ENCODE results near the gene SSTR4.
A peak's percentile ranks its signal among the peaks of the same experiment; 100 is the strongest.

SSTR4 gene

DNA sequence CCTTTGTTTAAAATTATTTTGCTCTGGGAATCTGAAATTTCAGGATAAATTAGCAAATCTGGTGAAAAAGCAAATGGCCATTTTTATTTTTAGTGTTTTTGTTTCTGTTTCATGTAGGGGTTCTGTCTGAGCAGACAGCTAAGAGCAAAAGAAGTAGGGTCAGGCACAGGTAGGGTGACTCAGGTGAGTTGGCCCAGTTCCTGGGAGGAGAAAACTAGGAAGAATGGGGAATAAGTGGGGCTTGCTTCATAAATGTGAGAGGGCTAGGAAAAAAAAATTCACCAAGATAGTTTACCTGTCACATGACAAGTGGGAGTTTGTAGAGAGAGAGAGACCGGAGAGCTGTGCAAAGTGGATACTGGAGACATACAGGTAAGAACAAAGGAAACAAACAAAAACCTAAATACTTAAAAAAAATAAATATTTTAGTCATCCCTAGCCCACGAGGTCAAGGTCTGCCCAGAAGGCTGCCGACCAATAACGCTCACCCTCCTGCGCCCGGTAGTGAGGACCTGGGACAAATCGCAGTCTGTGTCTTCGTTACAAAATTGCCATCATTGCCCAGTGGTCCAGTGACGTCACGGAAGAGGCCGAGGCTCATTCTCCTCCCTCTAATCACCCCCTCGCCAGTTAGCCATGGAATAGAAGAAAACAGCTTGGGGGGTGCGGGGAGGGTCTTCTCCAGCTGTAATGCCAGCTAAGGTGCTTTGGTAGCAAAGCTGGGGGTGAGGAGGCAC is 12.1 kb downstream of the SSTR4 start:
- no peak for DNase-seq

DNA sequence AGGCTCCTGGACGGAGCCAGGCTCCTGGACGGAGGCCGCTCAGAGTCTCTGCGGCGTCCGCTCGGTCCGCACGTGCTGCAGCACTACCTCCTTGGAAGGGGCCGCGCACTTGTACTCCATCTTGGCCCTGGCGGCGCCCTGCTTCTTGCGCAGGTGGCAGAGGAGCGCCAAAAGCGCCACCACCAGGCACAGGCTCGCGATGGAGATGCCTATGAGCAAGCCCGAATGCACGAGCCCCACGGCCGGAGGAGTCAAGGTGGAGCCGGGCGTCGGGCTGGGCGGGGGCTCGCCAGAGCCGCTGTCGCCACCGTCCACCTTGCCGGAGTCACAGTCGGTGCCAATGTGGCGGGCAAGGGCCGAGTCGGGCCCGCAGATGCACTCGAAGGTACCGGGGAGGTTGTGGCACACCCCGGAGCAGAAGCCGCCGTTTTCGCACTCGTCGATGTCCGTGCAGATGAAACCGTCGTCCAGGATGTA is 12.7 kb downstream of the SSTR4 start:
- DNase-seq: peak; percentile 25

DNA sequence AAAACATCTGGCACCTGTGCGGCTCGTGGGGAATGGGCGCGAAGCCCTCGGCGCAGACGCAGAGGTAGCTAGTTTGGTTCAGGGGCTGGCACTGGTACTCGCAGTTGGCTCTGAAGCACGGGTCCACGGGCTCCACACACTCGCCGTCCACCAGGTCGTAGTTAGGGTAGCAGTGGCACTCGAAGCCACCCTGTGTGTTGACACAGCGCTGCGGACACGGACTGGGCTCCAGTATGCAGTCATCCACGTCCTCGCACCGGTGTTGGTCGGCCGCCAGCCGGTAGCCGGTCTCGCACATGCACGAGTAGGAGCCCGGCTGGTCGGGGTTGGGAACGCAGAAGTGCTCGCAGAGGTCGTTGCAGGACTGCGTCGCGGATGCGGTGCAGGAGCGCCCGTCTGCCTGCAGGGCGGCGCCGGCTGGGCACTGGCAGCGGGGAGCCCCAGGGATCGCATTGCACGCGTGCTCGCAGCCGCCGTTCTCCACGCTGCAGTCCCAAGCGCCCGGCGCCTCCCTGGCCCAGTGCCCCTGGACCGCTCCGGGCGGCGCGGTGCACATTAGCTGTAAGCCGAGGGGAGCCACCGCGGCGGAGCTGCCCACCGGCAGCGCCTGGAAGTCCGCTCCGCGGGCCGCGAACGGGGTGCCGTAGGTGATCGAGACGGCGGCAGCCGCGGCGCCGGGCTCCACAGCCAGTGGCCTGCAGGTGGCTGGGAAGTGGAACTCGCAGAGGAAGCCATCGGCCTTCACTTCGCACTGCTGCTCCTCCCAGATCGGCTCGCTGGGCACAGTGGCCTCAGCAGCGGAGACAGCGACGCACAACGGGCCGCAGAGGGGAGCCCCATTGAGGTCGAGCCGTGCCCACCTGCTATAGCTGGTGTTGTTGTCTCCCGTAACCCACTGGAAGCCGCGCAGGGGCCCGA is 13.4 kb downstream of the SSTR4 start:
- DNase-seq: peak; percentile 55

- peak; percentile 70 for DNase-seq
Observed at GRCh38 chr20:23049201-23050075, 14.3 kb downstream of the SSTR4 start, which contains the start of gene THBD. Gene THBD (minus strand): TSS chr20:23049672. CDS start chr20:23049504, 168 bp downstream.

DNA sequence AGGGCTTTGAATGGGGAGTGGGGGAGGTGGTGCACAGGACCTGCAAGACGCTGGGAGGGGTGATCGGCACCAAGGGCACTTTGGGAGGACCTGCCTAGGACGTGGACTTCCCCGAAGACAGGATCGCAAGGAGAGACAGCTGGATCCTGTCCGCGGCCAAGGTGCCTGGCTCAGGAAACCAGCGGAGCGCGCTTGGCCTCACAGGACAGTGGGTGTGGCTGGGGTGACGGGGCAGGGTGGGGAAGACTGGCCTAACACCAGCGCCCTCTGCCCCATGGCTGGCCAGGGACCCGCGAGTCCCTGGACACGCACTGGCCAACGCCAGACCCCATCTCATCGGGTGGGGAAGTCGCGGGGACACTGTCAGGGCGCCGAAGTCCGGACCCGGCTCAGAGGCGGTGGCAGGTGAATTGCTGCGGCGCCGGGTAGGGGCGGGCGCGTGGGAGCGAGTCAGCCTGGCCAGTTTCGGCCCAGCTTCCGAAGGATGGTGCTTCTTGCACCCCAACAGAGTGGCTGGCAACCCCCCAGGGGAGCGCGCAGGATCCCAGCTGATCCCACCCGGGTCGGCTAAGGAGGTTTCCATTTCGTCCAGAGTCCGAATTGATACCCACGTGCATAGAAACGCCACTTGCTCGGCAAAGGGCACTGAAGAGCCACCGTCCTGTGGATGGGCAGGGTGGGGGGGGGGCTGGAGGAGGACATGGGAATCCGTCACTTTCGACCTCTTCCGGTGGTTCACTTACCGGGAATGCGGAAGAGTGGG is 15.1 kb downstream of the SSTR4 start:
- peak; percentile 57 for DNase-seq

DNA sequence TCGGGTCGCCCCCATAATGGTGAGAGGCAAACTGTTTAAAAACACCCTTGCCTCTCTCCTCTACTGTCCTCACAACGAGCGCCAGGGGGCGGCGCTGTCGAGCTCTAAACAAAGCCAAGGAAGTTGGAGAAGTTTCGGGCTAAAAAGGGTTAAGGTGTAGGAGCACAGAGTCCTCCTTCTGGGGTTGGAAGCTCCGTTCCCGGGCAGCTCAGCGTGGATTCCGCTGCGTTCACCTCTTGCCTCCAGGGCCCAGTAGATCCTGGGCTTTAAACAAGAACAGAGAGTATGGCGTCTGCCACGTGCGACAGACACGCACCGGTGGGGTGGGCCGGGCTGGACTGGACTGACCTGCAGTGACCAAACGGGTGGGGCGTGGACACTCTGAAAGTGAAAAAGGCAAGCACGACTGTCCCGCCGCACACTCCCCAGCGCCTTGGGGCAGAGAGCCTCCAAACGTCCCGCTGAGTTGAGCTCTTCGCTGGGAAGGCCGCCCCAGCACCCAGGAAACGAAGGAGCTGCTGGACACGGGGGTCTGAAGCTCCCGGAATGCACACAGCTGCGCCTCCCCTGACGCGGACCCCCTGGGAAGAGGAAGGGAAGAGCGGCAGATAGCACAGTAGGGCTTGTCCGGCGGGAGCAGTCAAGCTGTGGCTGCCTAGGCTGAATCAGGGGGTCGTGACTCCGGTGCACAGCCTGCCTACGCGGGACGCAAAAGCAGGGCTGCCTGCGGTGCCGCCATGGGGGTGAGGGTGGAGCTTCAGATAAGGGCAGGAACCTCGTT is 15.9 kb downstream of the SSTR4 start:
- peak; percentile 85 for DNase-seq

- DNase-seq: no peak
Observed at GRCh38 chr20:23052904-23053303, 17.8 kb downstream of the SSTR4 start.

DNA sequence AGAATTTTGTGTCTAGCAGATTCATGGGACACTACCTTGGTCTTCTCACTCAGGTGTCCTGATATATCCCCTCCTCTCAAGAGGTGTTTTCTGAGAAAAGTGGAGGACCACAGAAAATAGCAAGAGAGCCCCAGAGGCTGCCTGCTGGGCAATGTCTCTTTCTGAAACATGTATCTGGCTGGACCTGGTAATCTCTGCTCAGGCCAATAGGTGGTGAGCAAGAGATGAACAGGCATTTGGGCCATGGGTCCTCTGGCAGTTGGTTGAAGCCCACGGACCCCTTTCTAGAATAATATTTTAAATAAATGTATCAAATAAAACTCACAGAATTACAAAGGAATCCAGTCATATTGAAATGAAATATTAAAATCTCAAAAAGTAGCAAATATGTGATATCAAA is 23.1 kb downstream of the SSTR4 start:
- DNase-seq: no peak

DNA sequence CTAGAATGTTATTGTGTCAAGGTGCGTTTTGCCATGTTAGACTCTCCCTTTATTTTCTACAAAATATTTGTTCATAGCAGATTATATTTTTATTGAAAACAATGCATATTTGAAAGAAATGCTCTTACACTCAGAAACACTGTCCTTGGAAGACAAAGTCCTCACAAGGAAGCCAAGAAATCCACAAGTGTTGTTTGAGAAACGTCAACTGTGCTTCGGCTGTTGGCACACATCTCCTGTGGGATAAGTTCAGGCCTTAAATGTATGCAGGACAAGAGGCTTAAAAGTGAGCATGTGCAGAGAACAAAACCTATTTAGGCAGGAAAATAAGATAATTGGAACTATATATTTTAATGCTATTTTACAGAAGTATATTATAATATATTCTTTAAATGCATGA is 23.9 kb downstream of the SSTR4 start:
- DNase-seq: no peak

DNA sequence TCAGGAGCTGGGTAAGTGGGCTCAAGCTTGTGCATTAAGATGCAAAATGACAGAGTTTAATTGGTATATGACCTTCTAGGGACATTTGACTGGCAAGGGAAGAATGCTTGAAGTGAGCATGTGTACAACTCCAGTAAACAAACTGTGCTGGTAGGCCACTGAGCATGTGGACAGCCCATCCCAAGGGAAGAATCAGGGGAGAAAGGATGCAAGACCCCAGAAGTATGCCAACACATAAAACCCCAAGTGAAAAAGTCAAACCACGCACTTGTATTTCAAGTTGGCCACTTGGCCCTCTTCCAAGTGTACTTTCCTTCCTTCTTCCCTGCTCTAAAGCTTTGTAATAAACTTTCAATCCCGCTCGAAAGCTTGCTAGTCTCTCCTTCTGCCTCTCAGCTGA is 24.7 kb downstream of the SSTR4 start:
- no peak for DNase-seq

- DNase-seq: no peak
Observed at GRCh38 chr20:23060629-23061028, 25.5 kb downstream of the SSTR4 start.

GRCh38 chr20:23061262-23061661 is 26.1 kb downstream of the SSTR4 start:
- DNase-seq: no peak

- DNase-seq: peak; percentile 85
Observed at GRCh38 chr20:23061734-23062561, 26.8 kb downstream of the SSTR4 start.

- no peak for DNase-seq
Observed at GRCh38 chr20:23062632-23063031, 27.5 kb downstream of the SSTR4 start.

DNA sequence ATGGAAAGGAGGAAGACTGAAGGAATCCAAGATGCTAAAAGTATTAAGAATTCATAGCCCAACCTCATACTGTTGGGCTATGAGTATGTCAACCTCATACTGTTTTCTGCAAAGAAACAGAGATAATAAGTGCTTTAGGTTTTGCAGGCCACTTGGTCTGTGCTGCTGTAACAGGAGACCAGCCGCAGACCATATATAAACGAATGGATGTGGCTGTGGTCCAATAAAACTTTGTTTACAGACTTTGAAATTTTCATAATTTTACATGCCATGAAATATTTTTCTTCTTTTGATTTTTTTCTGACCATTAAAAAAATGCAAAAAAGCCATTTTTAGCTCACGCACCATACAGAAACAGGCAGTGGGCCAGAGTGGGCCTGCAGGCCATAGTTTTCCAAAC is 28.1 kb downstream of the SSTR4 start:
- no peak for DNase-seq

- no peak for DNase-seq
Observed at GRCh38 chr20:23063581-23063980, 28.5 kb downstream of the SSTR4 start.

DNA sequence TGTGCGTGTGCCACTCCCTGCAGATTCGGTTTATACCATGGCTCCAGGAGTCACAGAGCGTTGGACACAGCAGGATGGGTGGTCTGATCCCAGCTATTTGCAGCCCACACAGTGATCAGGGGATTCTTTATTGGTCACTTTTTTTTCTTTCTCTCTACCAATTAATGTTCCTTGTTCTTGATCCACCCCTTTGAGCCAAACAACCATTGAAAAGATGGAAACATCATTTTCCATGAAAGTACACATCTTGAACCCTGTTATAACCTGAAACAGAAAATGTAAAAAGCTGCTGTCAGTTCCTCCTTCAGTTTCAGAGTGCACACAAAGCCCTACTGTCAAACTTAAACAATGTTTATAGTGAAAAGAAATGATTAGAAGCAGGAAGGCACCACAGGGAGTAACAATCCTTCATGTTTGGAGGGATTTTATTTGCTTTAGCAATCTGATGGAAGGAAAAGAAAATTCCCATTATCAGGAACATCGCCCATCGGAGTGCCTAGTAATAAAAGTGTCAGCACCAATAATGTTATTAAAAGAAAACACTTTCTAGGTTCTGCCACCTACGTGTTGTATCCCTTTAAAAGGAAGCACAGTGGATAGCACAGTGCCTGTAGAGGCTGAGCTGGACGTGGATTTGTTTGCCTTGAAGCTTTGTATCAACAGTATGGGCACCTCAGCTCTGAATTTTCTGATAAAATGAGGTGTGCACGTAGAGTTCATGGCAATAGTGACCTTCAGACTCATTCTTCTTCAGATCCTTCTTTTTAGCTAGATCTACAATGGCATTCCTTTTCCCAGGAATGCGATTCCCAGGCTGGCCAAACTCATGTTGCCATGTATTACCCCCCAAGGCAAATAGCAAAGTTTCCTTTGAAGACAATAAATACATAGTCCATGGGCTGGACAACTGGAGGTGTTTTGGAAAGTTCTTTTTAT is 30.4 kb downstream of the SSTR4 start:
- no peak for DNase-seq

GRCh38 chr20:23066772-23067171 is 31.7 kb downstream of the SSTR4 start:
- DNase-seq: no peak

- DNase-seq: no peak
Observed at GRCh38 chr20:23068283-23068682, 33.2 kb downstream of the SSTR4 start.
